Neural crest cell (in vitro differentiated cells): ENCODE results near the gene OR51V1. TPM values are rescaled to one million over a fixed set of nuclear protein-coding genes. Genes with fewer than 3 reads are reported as not detected.
"Not testable (repeated sequence)": the region's sequence is repeated elsewhere in the genome, so short reads cannot be mapped to it uniquely, and the experiment has no call there.

Experiments
- DNase-seq: peaks from one replicate; pipeline ENCODE4 v3.0.0; 2021; ENCODE audit warnings: low read depth, mixed read lengths, low spot score
- H3K27ac Mint-ChIP-seq: one replicate; pipeline ENCODE4 v1.8.0; 2021; ENCODE audit warnings: mild to moderate bottlenecking, mixed read lengths; ENCODE audit not compliant: unreplicated experiment
- H3K27me3 Mint-ChIP-seq: 2 replicates; pipeline ENCODE4 v1.8.0; 2021; ENCODE audit warnings: low read depth, mild to moderate bottlenecking, mixed read lengths
- H3K36me3 Mint-ChIP-seq: 2 replicates; pipeline ENCODE4 v1.8.0; 2021; ENCODE audit warnings: low read depth, mild to moderate bottlenecking, mixed read lengths
- H3K4me1 Mint-ChIP-seq: 2 replicates; pipeline ENCODE4 v1.8.0; 2021; ENCODE audit warnings: mixed read lengths
- H3K4me3 Mint-ChIP-seq: one replicate; pipeline ENCODE4 v1.8.0; 2021; ENCODE audit warnings: mild to moderate bottlenecking, mixed read lengths
- H3K9me3 Mint-ChIP-seq: 2 replicates; pipeline ENCODE4 v1.8.0; 2021; ENCODE audit warnings: mixed read lengths
- CTCF ChIP-seq: fragments of 200-600 bp; sonication (generic); conservative IDR thresholded peaks from 2 replicates; pipeline ENCODE4 v1.5.0; 2021; ENCODE audit warnings: antibody characterized with exemption, mild to moderate bottlenecking
- long read RNA-seq: library from polyadenylated mRNA; unstranded; transcript quantifications from one replicate; pipeline ENCODE4 v2.0.0, GENCODE V29; 2020
- total RNA-seq: library from RNA; stranded (reverse); gene quantifications from 2 replicates; pipeline ENCODE4 v1.2.1, GENCODE V29; 2021

OR51V1 gene
- total RNA-seq: not detected in 2 replicates
- long read RNA-seq: 0 reads

- peaks cover 14% of the 10 kb centered on the region for H3K4me1 Mint-ChIP-seq
- H3K27ac Mint-ChIP-seq: no peak within 1 kb of the TSS
- H3K9me3 Mint-ChIP-seq: no peaks in the 10 kb centered on the region
- no peak for TF ChIP-seq CTCF
- H3K27me3 Mint-ChIP-seq: no peaks in the 10 kb centered on the region
- DNase-seq: no peak
- H3K4me3 Mint-ChIP-seq: no peak within 1 kb of the TSS
- no peaks in the 10 kb centered on the region for H3K36me3 Mint-ChIP-seq
These were observed at the start of gene OR51V1 for GRCh38 chr11:5200582-5200981. OR51V1 (minus strand) TSS chr11:5200682; CDS start chr11:5200682, 0 bp downstream.

- H3K9me3 Mint-ChIP-seq, H3K4me1 Mint-ChIP-seq, H3K36me3 Mint-ChIP-seq, H3K27me3 Mint-ChIP-seq, DNase-seq, H3K27ac Mint-ChIP-seq, H3K4me3 Mint-ChIP-seq: not testable (repeated sequence)
These were observed 49.4 kb upstream of the OR51V1 start, which contains the start of gene HBG1 for GRCh38 chr11:5249807-5250396. HBG1 (minus strand) TSS chr11:5249857; CDS start chr11:5249804, 53 bp downstream.

- H3K4me3 Mint-ChIP-seq, DNase-seq, H3K27ac Mint-ChIP-seq, H3K9me3 Mint-ChIP-seq, H3K36me3 Mint-ChIP-seq, H3K4me1 Mint-ChIP-seq, H3K27me3 Mint-ChIP-seq: not testable (repeated sequence)
These were observed 48.0 kb upstream of the OR51V1 start for GRCh38 chr11:5248498-5248897.

GRCh38 chr11:5247472-5248192 lies 47.1 kb upstream of the OR51V1 start:
- DNase-seq: no peak
- Mint-ChIP-seq H3K4me1 (no peaks in the 10 kb centered on the region), H3K9me3 (no peaks in the 10 kb centered on the region), H3K27me3 (peaks cover 5% of the 10 kb centered on the region), H3K4me3 (no peak overlapping the region), H3K27ac (no peak overlapping the region), H3K36me3 (no peaks in the 10 kb centered on the region)
- no peak for TF ChIP-seq CTCF

GRCh38 chr11:5246772-5247471 lies 46.4 kb upstream of the OR51V1 start:
- Mint-ChIP-seq H3K36me3 (no peaks in the 10 kb centered on the region), H3K4me3 (no peak overlapping the region), H3K27ac (no peak overlapping the region), H3K4me1 (no peaks in the 10 kb centered on the region), H3K9me3 (no peaks in the 10 kb centered on the region), H3K27me3 (peaks cover 5% of the 10 kb centered on the region)
- no peak for DNase-seq
- no peak for TF ChIP-seq CTCF

GRCh38 chr11:5245155-5245554 lies 44.7 kb upstream of the OR51V1 start:
- Mint-ChIP-seq H3K36me3 (no peaks in the 10 kb centered on the region), H3K27ac (no peak overlapping the region), H3K9me3 (no peaks in the 10 kb centered on the region), H3K4me1 (no peaks in the 10 kb centered on the region), H3K4me3 (no peak overlapping the region), H3K27me3 (peaks cover 8% of the 10 kb centered on the region)
- TF ChIP-seq CTCF: no peak
- DNase-seq: no peak
